ENCODE results near the gene BRI3.
A peak's percentile ranks its signal among the peaks of the same experiment; 100 is the strongest.

BRI3 gene

DNA sequence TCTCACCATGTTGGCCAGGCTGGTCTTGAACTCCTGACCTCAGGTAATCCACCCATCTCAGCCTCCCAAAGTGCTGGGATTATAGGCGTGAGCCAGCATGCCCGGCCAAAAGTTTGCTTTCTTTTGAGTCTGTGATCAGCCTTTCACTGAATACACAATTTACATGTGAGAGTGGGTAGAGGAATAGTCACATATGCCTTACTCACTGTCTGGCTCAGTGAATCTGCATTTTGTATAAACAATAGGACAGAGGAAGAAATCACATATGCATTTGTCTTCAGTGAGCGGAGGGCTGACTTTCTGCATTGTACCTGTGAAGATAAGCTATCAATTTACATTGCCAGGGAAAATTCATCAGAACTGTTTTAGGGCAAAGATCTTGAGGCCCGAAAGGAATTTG, 27.0 kb upstream of the BRI3 start:
- no peak for DNase-seq

DNA sequence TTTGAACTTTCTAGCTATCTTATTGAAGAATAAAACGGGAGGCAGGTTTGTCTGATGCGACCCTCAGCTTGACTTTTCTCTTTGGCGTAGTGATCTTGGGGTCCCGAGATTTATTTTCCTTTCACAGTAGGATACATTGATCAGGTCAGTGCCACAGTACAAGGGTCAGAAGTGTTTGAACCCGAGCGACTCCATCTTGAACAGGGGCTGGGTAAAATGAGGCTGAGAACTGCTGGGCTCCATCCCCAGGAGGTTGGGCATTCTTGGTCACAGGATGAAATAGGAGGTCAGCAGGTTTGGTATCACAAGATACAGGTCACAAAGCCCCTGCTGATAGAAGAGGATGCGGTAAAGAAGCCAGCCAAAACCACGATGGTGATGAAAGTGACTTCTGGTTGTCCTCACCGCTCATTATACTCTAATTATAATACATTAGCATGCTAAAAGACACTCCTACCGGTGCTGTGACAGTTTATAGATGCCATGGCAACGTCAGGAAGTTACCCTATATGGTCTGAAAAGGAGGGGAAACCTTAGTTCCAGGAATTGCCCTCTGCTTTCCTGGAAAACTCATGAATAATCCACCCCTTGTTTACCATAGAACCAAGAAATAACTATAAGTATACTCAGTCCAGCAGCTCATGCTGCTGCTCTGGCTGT, 26.4 kb upstream of the BRI3 start:
- no peak for DNase-seq

DNA sequence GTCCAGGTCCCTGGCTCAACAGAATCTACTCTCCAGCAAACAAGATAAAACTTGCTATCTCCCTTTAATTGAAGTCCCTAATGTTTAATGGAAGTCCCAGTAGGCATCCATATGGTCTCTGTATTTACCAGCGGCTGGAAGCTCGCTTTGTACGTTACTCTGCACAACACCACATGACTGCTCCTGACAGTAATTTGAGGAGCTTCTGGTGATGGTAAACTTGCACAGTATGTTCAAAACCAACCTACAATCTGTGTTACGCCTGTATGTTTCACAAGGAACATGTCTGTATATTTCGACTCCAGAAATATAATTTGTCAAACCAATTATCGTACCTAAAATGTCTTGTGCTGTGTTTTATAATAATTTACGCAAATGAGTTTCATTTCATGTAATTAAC, 25.1 kb upstream of the BRI3 start:
- DNase-seq = no peak

DNA sequence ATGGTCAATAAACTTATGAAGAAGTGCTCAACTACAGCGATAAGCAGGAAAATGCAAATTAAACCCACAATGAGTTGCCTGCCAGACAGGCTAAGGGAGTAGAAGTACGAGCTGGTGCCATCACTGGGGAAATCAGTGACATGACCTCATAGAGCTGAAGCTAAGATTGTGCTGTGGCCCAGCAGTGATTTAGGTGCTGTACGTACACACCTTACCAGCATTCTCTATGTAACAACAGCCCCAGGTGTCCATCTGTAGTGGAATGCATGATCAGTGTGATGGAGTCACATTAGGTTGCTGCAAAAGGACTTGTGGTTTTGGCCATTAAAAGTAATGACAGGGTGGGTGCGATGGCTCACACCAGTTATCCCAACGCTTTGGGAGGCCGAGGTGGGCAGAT, 23.8 kb upstream of the BRI3 start:
- DNase-seq = no peak

DNA sequence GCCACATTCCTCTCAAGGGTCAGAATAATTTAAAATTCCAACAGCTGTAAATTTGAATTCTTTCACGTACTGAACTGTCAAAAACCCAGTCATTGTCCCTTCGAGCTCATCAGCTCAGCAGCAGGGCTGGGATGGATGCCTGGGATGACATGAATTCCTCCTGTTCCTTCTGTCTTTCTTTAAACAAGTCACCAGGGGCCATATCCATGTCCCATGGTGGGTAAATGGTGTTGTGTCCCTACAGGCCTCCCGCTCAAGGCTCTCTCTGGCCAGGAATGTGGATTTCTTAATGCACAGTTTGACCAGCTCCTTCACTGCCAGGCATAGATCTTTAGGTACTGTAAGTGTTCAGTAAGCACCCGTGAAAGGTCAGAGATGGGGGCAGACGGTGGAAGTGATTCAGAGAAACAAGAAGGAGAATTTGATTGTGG, 15.6 kb upstream of the BRI3 start:
- no peak for DNase-seq

DNA sequence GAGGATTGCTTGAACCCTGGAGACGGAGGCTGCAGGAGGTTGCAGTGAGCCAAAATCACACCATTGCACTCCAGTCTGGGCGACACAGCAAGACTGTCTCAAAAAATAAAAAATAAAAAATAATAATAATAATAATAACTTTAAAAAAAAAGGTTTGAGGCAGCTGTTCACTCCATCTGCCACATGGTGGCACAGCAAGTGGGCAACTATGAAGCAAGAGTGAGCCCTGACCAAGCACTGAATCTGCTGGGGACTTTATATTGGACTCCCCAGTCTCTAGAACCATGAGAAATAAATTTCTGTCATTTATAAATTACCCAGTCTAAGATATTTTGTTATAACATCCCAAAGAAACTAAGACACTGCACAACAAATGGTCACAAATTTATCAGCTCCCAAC, 14.6 kb upstream of the BRI3 start:
- no peak for DNase-seq

DNA sequence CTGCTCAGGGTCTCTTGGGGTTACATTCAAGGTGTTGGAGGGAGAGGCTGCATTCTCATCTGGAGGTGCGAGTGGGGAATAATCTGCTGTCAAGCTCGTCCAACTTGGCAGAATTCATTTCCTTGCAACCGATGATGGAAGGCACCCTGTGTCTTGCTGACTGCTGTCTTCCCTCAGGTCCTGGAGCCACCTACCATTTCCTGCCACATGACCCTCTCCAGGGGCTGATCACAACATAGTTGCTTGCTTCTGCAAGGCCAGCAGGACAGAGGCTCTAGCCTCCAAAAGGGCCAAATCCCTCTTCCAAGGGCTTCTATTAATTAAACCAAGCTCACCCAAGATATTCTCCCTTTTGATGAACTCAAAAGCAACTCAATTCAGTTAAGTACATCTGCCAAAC, 14.2 kb upstream of the BRI3 start:
- DNase-seq = no peak

DNA sequence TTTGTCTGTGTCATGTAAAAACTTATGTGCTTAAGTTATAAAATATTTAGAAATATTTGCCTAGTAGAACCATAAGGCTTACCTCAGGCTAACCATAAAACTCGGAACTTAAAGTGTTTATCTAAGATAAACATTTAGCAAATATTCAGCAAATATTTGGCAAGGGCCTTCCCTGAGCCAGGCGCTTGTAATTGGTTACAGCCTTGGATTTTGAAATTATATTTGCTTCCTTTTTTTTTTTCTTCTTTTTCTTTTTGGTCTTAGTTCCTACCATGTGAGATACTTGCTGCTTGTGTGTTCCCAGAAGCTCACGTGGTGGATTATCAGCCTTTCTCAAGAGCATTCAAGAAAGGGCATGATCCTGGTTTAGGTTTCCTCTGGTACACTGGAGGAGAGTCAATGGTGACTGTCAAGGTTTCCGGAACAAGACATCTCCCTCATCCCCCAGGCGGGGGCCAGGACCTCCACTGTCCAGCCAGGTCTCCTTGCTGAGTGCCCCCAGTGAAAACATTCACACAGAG, 5.2 kb upstream of the BRI3 start:
- DNase-seq = no peak

DNA sequence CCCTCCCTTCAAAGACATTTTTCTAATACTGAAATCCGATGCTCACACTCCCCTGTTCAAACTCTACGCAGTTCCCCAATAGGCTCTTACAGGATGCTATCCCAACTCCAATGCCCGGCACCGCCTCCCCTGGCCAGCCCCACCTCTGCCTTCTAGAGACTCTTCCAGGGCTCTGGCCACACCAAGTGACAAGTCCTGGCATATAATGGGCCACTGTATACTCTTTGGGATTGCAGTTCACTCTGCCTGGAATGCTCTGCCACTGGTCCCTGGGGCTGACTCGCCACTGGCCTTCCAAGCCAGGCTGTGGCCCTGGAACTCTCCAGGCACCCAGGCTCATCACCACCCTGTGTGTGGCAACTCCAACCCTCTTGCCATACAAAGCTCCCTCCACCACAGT, 3.1 kb upstream of the BRI3 start:
- no peak for DNase-seq

DNA sequence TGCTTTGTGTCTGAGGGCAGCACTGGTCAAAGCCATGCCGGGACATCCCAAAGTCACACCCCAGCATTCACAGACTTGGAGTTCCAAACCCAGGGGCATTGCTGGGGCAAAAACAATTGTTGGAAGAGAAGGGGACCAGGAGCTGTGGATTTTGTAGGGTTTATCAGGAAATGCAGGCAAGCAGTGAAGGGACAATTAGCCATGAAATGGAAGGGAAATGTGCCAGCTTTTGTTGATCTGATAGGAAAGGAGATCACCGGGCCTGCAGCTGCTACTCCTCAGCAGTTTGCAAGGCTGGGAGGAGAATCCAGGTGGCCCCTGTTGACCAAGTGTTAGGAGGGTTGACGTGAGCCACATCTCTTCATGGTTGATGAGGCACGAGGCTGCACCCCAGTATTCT, 2.5 kb upstream of the BRI3 start:
- DNase-seq = no peak

DNA sequence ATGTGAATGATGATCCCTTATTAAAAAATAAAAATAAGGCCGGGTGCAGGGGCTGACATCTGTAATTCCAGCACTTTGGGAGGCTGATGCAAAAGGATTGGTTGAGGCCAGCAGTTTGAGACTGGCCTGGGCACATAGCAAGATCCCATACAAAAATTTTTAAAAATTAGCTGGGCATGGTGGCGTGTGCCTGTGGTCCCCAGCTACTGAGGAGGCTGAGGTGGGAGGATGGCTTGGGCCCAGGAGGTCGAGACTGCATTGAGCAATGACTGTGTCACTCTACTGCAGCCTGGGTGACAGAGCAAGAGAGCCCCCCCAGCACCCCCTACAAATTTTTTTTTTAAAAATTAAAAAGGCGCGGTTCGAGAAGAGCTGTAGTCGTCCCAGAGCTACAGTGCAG, 1.2 kb upstream of the BRI3 start:
- DNase-seq = no peak

DNA sequence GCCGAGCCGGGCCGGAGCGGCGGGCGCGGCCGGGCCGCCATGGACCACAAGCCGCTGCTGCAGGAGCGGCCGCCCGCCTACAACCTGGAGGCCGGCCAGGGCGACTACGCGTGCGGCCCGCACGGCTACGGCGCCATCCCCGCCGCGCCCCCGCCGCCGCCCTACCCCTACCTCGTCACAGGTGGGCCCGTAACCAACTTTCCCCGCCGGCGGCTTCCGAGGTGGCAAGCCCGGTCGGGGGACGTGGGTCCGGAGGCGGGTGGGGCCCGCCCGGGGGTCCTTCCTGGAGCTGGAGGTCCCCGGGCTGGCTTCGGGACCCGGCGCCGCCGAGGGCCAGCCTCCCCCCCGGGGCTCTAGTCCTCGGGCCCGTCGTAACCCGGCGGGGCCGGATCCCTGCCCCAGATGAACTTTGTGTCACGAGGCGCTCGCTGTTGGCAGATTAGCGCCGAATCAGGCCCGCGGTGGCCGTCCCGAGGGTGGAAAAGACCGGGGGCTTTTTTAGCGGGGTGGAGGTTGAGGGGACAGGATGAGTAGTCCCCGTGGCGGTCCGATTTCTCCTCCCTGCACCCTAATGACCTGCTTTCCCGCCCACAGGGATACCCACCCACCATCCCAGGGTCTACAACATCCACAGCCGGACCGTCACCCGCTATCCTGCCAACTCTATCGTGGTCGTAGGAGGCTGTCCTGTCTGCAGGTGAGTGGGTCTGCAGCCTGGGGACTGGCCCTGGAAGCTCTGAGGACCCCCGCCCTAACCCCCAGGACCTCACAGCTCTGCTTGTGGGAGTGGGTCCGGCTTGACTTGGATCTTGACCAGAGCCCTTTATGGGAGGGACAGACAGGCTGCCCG, 496 bp downstream of the BRI3 start:
- DNase-seq = peak; percentile 54

DNA sequence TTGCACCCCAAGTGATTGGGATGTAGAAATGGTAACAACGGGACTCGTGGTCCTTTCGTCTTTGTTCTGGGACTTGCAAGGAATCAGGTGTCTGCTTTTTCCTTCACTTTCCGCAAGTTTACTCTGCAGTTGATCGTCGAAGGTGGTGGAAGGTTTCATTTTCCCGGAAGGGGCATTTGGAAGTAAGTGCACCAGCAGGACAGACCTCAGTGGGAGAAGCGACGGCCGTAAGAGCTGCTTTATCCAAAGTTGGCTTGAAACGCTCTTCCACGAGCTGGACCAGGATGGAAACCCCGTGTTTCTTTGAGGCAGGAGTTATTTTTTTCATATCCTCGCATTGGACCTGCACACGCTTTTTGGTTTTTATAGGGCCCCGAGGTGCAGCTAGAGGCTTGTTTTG, 1.2 kb downstream of the BRI3 start:
- no peak for DNase-seq

DNA sequence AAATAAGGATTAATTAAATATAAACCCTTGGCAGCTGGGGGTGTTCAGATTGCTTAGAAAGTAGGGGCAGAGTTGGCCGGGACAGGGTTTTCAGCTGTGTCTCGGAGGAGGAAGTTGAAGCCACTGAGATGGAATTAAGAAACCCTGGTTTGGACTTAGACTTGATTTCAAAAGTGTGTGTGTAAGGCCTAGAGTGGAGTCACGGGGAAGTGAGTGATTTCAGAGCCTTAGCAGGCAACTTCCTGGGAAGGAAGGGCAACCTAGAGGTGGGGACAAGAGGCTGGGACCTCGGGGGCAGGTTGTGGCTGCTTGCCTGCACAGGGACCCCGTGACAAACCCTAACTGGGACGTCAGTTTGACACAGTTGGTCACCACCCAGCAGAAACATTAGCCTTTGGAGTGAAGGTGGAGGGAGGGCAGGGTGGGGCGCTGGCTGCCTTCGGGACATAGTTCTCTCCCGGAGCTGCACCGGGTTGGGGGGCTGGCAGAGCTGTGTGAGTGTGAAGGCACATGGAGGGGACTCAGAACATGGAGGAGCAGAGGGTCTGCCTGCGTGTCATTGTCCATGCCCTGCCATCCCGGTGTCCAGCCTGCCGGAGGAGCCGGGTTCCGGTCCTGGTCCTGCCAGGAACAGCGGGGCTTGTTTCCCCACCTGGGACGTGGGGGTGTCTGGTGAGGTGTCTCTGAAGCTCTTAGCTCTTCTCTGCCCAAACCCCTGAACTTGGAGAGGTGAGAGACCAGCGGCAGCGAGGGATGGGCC, 1.8 kb downstream of the BRI3 start:
- no peak for DNase-seq

DNA sequence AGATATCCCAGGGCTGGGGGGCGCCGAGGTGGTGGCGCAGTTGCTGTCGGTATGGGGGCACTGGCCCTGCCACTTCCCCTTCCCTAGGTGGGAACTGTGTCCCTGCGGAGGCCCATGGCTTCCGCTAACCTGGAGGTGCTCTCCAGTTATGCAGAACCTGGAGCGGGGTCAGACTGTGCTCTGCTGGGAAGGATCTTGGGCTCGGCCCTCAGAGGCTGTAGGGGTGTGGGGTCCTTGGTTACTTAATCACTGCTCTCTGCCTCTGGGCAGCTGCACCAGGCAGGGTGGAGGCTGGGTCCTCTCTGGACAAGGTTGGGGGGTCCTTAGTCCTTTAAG, 2.4 kb downstream of the BRI3 start:
- no peak for DNase-seq

DNA sequence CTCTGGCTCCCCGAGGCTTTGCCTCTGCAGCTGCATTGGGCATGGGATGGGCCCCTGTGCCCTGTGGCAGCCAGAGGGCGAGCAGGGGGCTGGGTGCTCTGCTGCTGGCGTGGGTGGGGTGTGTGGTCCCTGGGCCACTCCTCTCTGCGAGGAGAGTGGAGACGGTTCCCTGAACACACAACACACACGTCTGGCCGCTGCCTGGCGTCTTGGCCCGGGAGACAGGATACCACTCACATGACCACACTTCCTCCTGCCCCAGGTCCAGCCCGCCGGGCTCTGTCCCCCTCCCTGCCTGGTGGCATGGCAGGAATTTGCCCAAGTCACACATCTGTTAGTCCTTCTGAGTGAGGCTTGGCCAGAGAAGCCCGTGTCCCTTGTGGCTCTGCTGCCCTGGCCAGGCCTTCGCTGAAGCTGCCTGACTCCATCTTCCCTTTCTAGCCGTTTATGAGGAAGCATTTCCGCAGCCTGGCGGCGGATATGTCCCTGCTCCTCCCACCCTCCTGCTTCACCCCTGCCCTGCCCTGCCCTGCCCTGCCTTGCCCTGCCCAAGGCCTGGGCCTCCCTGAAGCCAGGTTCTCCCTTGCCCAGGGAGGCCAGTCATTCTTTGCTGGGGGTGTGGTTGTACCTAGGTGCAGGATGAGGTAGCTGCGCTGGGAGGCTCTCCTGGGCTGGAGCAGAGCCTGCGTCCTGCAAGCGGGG, 3.0 kb downstream of the BRI3 start:
- peak; percentile 24 for DNase-seq

DNA sequence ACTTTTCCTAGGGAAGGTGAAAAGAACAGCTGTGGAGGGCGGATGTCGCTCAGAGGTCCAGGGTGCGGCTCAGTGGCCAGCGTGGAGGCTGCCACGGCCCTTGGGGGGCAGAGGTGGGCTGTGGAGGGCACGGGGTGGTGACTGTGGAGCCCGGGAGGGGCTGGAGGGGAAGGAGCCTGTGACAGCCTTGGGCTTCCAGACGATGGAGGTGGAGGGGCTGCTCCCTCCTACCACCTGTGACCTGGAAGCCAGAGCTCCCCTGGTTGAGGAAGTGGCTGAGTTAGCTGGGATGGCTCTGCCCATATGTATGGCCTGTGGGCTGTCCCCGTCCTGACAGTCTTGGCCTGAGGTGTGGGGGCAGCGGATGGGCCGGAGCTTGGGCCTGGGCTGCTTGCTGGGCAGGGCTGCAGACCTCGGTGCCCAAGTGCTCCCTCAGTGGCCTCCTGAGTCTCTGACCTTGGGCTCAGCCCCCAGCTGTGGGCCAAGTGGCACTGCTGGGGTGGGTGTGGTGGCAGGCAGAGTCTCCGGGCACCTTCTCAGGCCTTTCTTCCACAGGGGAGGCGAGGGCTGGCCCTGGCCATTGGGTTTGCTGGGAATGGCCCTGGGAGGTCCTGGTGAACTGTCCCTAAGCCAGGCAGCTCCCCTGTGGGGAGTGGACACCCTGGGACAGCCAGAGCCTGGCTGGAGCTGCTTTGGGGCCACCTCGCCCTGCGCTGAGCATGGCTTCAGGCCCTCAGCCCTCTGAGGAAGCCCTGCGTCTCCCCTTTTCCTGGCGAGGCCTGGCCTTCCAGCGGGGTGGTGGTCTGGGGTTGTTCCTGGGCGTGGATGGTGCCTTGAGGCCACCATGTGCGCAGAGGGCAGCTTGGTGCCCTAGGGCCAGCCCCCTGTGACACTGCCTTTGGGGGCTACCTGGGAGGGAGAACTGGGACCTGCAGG, 3.9 kb downstream of the BRI3 start:
- no peak for DNase-seq

DNA sequence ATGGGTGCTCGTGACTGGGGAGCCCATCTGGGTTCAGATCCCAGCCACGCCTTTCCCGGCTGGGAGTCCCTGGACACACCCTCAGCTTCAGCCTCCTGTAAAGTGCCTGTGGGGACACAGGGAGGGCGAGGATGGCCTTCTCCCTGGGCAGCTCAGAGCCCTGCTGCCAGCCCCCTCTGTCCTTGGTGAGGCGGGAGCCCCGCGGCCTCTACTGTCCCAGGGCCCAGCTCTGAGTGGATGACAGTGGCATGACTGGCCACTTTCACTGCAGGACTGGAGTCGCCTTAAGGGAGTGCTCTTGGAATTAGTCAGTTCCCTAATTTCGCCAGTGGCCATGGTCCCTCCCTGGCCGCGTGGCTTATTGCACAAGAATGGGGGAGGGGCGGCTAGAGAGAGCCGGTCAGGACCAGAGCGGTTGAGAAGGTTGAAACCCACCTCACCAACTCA, 4.6 kb downstream of the BRI3 start:
- no peak for DNase-seq

DNA sequence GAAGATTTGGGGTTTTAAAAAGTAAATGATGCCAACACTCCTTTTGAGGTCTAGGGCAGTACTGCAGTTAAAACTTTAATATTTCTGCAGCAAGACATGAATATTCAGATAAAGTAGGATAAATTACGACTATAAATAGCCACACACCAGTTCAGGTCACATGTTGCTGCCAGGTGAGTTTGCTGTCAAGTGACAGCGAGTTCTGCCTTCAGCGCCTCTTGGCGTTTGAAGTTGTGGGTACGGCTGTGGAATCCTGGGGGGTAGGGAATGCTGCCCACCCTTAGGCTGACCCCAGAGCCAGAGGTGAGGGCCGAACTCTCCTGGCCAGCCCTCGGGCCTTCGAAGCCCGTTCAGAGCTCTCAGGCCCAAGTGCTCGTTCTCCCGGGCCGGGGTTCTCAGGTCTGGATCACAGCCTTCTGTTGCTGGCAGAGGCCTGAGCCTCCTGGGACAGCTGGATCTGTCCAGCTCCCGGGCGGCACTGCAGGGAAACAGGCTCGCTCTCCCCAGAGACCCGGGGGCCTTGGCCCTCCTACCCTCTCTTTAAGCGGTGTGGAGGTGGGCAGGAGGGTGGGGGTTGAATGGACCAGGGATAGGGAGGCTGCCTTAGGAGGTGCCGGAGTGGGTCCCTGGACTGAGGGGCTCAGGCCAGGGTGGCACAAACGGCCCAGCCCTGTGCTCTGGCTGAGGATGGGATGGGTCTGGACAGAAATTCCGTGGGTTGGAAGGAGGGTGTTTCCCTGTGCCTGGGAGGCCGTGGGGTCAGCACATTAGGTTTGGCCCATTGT, 5.4 kb downstream of the BRI3 start:
- no peak for DNase-seq

DNA sequence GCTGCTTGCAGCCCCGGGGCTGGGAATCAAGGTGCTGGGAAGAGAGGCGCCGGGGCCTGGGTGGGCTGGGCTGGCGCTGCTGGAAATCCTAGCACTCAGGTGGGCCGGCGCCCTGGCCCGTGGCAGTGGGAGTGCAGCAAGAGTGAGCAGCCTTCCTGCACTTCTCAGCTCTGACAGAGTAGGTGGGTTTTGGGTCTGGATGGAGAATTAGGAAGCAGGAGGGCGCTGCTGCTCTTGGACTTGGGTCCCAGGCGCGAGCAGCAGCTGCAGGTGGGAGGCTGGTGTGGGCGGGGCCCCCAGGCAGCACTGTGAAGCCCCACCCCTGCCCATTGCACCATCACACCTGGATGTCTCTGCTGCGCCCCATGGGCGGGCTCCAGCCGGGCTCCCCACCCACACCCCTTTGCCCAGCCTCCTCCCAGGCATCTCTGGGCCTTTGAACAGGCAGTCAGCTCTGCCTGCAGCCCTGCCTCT, 6.0 kb downstream of the BRI3 start:
- DNase-seq = no peak
